ENCODE results near the gene PLIN5.

The PLIN5 gene

DNA sequence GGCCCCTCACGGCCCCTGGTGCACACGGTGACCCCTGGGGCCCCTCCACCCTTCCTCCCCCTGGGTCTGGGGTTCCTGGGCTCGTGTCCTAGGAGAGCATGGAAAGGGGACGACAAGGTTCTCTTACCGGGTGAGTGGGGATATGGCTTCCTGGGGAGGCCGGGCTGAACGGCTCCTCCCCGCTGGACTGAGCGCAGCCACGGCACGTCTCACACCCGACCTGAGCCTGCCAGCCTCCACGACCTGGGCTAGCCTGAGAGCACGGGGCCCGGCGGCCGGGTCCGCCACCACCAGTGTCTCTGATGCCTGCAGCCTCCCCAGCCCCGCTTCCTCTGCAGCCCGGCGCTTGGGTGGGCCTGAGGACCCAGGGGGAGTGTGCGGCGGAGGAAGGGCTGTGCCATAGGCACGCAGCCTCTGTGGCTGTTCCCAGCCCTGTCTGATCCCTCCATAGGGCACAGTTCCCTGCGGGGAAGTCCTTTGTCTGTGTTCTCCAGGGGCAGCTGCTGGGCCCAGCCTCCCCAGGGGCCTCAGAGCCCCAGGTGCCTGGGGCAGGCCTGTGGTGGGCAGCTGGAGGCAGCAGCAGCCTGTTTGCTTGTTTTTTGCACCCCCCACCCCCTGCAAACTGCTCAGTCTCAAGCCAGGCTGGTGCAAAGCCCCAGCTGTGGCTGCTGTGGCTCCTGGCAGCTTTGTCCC, 31.7 kb downstream of the PLIN5 start:
- peak; percentile 23 for DNase-seq

- no peak for DNase-seq
These were observed 32.5 kb downstream of the PLIN5 start for GRCh38 chr19:4502282-4503131.

DNA sequence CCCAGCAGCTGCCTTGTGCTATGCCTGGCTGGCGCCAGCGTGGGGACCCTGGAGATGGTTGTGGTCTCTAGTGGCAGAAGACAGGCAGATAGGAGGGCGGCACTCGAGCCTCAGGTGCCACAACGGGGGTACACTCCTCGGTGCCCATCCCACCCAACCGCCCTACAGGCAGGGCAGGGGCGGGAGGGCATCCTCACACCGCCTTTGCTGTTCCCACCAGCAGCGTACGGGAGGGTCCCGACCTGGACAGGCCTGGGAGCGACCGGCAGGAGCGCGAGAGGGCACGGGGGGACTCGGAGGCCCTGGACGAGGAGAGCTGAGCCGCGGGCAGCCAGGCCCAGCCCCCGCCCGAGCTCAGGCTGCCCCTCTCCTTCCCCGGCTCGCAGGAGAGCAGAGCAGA, 33.3 kb downstream of the PLIN5 start:
- no peak for DNase-seq

GRCh38 chr19:4500841-4501591, 34.0 kb downstream of the PLIN5 start:
- DNase-seq = no peak

DNA sequence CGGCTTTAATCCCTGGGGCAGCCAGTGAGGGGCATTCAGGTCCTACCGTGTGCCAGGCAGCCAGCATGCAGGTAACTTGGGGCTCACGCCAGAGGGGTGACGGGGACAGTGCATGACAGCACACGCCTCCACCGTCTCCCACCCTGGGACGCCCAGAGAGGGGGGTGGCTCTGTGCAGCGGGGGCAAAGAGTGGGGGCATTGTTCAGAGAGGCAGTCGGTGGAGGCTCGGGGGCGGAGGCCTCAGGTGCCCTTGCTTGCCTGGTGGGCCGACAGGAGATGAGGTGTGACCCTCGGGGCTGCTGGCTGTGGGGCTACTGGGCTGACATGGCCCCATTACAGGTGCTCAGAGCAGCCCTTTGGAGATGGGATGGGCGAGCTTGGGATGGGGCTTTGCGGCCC, 35.2 kb downstream of the PLIN5 start:
- DNase-seq = no peak

DNA sequence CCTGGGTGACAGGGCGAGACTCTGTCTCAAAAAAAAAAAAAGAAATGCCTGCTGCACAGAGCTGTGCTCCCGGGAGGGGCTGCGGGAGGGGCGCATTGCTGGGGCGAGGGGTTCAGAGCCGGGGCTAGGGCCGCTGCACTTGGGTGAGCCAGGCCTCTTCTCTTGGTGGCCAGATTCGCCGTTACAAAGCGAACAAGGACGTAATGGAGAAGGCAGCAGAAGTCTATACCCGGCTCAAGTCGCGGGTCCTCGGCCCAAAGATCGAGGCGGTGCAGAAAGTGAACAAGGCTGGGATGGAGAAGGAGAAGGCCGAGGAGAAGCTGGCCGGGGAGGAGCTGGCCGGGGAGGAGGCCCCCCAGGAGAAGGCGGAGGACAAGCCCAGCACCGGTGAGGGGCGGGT, 35.7 kb downstream of the PLIN5 start:
- DNase-seq = no peak

DNA sequence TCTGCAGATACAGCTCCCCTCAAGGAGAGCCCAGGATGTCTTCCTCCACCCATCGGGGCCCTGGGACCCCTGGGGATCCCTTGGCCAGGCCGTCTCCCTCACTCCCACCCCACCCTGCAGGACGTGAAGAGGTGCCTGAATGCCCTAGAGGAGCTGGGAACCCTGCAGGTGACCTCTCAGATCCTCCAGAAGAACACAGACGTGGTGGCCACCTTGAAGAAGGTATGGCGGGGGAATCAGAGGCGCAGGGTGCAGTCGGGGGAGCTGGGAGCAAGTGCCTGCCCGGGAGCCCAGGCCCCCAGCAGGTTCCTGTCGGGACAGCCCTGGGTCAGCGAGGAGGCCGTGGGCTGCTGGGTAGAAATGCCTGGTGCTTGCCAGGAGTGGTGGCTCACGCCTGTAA, 36.3 kb downstream of the PLIN5 start:
- DNase-seq = no peak

DNA sequence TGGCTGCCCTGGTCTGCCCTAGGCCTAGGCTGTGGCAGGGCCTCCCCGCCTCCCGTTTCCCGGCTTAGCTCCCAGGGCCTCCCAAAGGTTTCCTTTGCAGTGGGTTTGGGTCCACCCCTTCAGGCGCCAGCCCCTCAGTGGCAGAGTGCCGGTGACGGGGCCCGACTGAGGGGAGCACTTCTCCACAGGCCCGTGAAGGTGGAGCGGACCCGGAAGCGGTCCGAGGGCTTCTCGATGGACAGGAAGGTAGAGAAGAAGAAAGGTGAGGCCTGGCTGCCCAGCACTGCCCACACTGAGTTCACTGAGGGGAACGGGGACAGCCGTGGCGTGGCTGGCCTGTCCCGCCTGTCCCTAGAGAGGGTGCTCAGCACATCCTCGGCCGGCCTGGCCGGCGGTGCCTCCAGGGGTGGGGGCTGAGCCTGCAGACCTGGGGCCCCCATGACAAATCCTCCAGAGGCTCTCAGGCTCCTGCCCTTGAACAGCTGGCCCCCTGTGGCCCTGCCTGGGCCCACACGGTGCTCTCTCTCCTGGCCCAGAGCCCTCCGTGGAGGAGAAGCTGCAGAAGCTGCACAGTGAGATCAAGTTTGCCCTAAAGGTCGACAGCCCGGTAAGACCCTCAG, 37.1 kb downstream of the PLIN5 start:
- no peak for DNase-seq

- no peak for DNase-seq
These were observed 38.7 kb downstream of the PLIN5 start for GRCh38 chr19:4496304-4496703.

DNA sequence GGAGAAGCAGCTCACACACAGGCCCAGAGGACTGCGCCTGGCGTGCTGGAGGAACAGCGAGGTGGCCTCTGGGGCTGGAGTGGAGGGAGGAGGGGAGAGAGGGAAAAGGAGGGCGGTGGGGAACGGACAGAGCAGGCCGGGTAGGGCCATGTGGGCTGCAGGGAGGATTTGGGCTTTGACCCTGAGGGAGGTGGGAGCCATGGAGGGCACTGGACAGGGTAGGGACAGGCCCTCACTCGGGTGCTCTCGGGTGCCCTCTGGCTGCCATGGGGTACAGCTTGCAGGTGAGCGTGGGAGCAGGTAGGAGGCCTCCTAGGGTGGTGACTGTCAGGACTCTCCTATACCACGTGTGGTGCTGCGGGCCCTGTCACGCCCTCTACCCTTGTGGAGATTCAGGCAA, 39.6 kb downstream of the PLIN5 start:
- DNase-seq = no peak

DNA sequence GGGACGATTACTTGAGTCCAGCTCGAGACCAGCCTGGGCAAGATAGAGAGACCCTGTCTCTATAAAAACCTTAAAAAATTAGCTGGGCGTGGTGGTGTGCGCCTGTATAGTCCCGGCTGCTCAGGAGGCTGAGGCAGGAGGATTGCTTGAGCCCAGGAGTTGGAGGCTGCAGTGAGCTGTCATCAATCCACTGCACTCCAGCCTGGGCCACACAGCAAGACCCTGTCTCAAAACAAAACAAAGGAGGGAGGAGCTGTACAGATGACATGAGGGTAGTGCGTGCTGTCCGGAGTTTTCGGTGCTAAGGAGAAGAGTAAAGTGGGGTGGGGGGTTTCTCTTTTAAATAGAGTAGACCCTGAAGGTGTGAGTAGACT, 40.3 kb downstream of the PLIN5 start:
- no peak for DNase-seq

- no peak for DNase-seq
These were observed 40.9 kb downstream of the PLIN5 start for GRCh38 chr19:4493929-4494690.

DNA sequence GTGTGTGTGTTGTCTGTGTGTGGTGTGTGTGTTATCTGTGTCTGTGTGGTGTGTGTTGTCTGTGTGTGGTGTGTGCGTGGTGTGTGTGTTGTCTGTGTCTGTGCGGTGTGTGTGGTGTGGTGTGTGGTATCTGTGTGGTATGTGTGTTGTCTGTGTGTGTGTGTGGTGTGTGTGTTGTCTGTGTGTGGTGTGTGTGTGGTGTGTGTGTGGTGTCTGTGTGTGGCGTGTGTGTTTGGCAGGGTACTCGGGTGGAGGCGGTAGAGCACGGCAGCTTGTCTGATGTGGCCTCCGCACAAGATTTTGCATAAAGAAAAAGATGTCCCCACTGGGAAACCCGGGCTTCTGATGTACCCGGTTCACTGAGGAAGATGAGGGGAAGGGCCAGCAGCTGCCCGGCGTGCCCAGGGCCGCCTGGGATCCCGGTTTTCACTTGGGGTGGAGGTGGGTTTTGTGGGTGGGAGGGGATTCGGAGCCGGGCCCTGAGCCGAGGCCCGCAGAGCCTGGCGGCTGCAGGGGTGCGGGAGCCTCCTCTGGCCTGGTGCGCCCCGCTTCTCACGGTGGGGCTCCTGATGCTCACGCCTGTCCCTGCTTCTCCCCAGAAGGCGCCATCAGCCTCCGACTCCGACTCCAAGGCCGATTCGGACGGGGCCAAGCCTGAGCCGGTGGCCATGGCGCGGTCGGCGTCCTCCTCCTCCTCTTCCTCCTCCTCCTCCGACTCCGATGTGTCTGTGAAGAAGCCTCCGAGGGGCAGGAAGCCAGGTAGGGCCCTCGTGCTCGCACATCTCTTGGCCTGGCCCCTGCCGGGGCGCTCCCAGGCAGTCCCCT, 41.7 kb downstream of the PLIN5 start:
- DNase-seq = no peak

DNA sequence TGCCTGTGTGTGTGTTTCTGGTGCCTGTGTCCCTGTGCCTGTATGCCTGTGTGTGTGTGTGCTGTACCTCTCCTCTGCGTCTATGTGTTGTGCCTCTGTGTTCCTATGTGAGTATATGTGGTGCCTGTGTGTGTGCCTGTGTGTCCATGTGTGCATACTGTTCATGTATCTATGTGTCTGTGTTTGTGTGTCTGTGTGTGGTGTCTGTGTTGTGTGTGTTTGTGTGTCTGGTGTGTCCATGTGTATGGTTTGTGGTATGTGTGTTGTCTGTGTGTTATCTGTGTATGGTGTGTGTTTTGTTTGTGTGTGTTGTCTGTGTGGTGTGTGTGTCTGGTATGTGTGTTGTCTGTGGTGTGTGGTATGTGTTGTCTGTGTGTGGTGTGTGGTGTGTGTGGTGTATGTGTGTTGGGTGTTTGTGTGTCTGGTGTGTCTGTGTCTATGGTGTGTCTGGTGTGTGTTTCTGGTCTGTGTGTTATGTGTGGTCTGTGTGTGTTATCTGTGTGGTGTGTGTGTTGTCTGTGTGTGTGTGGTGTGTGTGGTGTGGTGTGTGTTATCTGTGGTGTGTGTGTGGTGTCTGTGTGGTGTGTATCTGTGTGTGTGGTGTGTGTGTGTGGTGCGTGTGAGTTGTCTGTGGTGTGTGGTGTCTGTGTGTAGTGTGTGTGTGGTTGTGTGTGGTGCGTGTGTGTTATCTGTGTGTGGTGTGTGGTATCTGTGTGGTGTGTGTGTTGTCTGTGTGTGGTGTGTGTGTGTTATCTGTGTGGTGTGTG, 42.5 kb downstream of the PLIN5 start:
- DNase-seq = no peak

GRCh38 chr19:4491446-4491845, 43.6 kb downstream of the PLIN5 start:
- no peak for DNase-seq

GRCh38 chr19:4488496-4488895, 46.5 kb downstream of the PLIN5 start:
- DNase-seq = no peak

- no peak for DNase-seq
These were observed 47.5 kb downstream of the PLIN5 start for GRCh38 chr19:4487572-4487971.

GRCh38 chr19:4483385-4483784, 51.6 kb downstream of the PLIN5 start:
- no peak for DNase-seq

- no peak for DNase-seq
These were observed 52.2 kb downstream of the PLIN5 start for GRCh38 chr19:4482721-4483364.
